ENCODE results near the gene INPP5A. TPM values are rescaled to one million over a fixed set of nuclear protein-coding genes. Genes with fewer than 3 reads are reported as not detected.

INPP5A gene
- polyA plus RNA-seq, 6 donors from 2014 or later = 1.3 to 6.7 (median 2.1) TPM

DNA sequence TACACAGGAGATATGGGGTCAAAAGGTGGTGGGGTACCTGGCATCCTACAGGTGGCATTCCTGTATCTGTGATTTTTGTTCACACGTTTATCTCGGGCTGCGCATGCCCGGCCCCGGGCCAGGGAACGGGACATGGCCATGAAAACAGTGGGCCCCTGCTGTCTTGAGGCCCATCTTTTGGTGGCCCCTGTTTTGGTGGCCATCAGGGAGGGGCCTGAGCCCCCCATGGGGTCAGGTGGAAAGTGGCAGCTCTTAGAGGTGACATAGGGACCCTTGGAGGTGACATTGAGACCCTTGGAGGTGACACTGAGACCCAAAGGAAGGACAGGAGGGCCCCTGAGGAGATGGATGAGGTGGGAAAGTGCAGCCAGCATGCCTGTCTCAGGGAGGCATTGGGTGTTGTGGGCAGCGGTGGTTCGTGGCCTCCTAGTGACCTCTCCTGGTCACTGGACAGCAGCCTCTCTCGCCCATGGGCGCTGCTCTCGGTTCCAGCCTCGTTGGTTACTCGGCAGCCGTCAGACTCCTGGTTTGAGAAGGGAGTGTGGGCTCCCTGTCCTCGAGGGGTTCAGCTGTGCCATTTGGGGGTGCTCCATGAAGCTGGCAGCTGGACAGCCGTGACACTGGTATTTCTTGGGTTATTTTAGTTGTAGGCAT is 39.9 kb downstream of the INPP5A start:
- DNase-seq = no peak

DNA sequence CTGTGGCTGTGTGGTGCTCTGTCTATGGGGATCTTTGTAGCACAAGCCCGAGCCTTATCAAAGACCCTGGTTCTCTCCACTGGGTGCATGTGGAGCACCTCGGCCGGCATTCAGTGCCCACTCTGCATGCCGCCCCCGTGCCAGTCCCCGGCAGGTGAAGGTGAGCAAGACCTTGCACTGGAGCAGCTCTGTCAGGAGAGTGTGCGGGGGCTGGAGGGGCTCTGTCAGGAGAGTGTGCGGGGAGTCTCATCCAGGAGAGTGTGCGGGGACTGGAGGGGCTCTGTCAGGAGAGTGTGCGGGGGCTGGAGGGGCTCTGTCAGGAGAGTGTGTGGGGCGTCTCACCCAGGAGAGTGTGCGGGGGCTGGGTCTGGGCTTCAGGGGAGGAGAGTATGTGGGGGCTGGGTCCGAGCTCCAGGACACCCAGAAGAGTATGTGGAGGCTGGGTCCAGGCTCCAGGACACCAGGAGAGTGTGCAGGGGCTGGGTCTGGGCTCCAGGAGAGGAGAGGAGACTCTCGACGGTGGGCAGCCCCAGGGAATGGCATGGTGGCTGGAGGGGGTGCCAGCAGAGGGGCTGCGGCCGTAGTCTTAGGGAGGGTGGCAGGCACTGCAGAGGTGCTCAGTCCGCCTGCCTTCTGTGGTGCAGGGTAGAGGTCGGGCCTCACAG is 40.8 kb downstream of the INPP5A start:
- Mint-ChIP-seq H3K4me3 (peak overlapping the region in 5 of 8 donors; percentile 10 to 80 (median 62)), H3K27me3 (no peaks in the 10 kb centered on the region), H3K27ac (peak overlapping the region in 5 of 6 donors; percentile 69 to 85 (median 76)), H3K36me3 (peaks cover 10 to 11% of the 10 kb centered on the region in 2 donors), H3K4me1 (peaks cover 9 to 56% (median 53%) of the 10 kb centered on the region in 3 donors), H3K9me3 (peaks cover 0 to 4% (median 0%) of the 10 kb centered on the region in 7 donors)
- ATAC-seq (ENCODE audit: low read depth in 2 of 2) = no peak
- no peak for DNase-seq

More for the DNA sequence above, 39.9 kb downstream of the INPP5A start:
- Mint-ChIP-seq H3K4me1 (peaks cover 0 to 49% (median 44%) of the 10 kb centered on the region in 3 donors), H3K27me3 (no peaks in the 10 kb centered on the region), H3K27ac (peak overlapping the region in 3 of 6 donors; percentile 6 to 86 (median 69)), H3K4me3 (peak overlapping the region in 1 of 8 donors; percentile 63), H3K36me3 (peaks cover 7 to 10% of the 10 kb centered on the region in 2 donors), H3K9me3 (peaks cover 0 to 4% (median 0%) of the 10 kb centered on the region in 7 donors)
- ATAC-seq (ENCODE audit: low read depth in 2 of 2) = no peak

DNA sequence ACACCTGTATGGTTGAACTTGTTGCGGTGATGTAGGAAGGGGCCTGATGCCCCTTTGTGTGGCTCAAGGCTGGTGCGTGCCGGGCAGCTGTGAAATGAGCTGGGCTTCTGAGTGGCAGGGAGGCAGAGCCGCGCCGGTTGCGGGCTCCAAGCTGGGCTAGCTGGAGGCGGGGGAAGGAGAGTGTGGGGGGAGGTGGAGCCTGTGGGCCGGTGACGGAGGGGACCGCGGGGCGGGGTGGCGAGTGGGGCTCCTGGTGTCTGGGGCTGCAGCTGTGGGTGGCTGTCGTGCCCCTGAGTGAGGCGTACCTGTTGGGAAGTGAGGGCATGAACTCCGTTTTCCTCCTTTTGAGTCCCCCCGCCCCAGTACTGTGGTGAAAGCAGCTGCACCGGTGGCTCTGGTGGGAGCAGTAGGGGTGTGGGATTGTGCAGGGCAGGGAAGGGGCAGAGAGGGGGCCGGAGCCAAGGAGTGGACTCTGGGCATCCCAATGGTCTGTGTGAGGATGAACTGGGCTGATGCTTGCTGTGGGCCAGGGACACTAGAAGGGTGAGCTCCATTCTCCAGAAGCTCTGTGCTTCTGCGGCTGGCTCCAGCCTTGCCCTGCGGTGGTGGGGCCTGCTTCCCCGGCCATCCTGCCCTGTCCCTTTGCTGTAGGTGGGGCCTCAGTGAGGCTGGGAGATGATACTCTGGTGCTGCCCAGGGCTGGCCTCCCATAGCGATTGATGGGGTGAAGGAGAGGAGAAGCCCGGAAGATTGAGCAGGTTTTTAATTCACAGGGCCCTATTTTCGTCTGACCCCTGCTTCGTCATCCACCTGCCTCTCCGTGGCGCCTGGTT is 41.7 kb downstream of the INPP5A start:
- Mint-ChIP-seq H3K36me3 (peaks cover 10 to 11% of the 10 kb centered on the region in 2 donors), H3K4me3 (peak overlapping the region in 6 of 8 donors; percentile 10 to 69 (median 42)), H3K27ac (peak overlapping the region in 4 of 6 donors; percentile 85 to 93 (median 86)), H3K27me3 (no peaks in the 10 kb centered on the region), H3K4me1 (peaks cover 9 to 58% (median 56%) of the 10 kb centered on the region in 3 donors), H3K9me3 (peaks cover 0 to 4% (median 0%) of the 10 kb centered on the region in 7 donors)
- DNase-seq (no peak), ATAC-seq (ENCODE audit: low read depth in 2 of 2) (peak; percentile 16 to 29)

DNA sequence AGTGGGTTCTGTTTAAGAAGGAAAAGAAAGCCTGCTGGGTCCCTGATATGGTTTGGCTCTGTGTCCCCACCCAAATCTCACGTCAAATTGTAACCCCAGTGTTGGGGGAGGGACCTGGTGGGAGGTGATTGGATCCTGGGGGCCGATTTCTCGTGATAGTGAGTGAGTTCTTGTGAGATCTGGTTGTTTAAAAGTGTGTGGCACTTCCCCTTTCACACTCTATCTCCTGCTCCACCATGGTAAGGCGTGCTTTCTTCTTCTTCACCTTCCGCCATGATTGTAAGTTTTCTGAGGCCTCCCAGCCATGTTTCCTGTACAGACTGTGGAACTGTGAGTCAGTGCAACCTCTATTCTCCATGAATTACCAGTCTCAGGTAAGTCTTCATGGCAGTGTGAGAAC is 42.6 kb downstream of the INPP5A start:
- H3K36me3 Mint-ChIP-seq = peaks cover 10 to 11% of the 10 kb centered on the region in 2 donors
- H3K9me3 Mint-ChIP-seq = peaks cover 0 to 4% (median 0%) of the 10 kb centered on the region in 7 donors
- peak overlapping the region; percentile 55 to 94 (median 84) for H3K27ac Mint-ChIP-seq
- H3K27me3 Mint-ChIP-seq = no peaks in the 10 kb centered on the region
- ATAC-seq (ENCODE audit: low read depth in 2 of 2) = peak; percentile 22 to 66
- peaks cover 9 to 58% (median 55%) of the 10 kb centered on the region in 3 donors for H3K4me1 Mint-ChIP-seq
- peak overlapping the region in 5 of 8 donors; percentile 35 to 53 (median 43) for H3K4me3 Mint-ChIP-seq
- DNase-seq = peak; percentile 24

DNA sequence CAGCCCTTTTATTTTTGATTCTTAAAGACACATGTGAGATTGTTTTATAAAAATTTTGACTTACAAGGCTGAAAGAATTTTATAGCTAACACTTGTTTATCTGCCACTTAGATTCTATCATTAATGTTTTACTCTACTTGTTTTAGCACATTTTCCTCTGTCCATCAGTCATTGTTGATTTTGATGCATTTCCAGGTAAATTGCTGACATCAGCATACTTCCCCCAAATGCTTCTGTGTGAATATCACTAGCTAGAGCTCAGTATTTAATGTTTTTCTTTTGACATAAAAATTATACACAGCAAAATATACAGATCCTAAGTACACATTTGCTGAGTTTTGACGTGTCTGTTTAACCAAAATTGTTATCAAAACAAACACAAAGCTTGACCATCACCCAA is 43.0 kb downstream of the INPP5A start:
- ATAC-seq (ENCODE audit: low read depth in 2 of 2) (no peak), DNase-seq (no peak)
- Mint-ChIP-seq H3K9me3 (peaks cover 0 to 4% (median 0%) of the 10 kb centered on the region in 7 donors), H3K36me3 (peaks cover 10 to 11% of the 10 kb centered on the region in 2 donors), H3K4me1 (peaks cover 12 to 60% (median 53%) of the 10 kb centered on the region in 3 donors), H3K27ac (peak overlapping the region; percentile 55 to 94 (median 84)), H3K27me3 (no peaks in the 10 kb centered on the region), H3K4me3 (peak overlapping the region in 2 of 8 donors; percentile 4 to 55)

DNA sequence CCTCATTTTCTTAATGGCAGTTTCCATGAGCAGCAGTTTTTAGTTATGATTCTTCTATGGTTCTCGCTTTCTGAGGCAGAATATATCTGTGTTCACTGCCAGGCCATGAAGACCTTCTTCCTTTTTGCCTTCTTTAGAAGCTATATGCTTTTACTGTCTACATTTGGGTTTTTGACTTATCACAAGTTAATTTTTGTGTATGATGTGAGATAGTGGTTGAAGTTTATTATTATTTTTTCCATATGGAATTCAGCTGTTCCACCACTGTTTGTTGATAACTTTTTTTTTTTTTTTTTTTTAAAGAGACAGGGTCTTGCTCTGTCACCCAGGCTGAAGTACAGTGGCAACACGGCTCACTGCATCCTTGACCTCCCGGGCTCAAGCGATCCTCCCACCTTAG is 44.5 kb downstream of the INPP5A start:
- Mint-ChIP-seq H3K4me3 (peak overlapping the region in 2 of 8 donors; percentile 39 to 40), H3K27ac (peak overlapping the region in 5 of 6 donors; percentile 3 to 61 (median 42)), H3K27me3 (no peaks in the 10 kb centered on the region)

DNA sequence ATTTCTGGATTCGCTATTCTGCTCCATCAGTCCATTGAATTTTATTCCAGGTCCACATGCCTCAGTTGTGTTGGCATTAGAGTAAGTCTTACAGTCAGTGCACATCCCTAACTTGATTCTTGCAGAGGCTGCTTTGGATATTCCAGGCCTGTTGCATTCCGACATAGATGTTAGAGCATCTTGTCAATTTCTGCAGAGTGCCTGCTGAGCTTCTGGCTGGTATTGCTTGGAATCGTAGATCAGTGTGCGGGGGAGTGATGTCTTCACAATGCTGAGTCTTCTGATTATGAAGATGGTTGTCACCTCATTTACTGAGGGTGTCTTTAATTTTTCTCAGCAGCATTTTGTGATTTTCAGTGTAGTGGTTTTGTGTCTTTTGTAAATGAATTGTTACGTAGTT is 45.2 kb downstream of the INPP5A start:
- no peaks in the 10 kb centered on the region for H3K27me3 Mint-ChIP-seq
- H3K9me3 Mint-ChIP-seq = peaks cover 0 to 4% (median 0%) of the 10 kb centered on the region in 7 donors
- H3K27ac Mint-ChIP-seq = peak overlapping the region in 2 of 6 donors; percentile 69 to 73
- no peak overlapping the region for H3K4me3 Mint-ChIP-seq
- H3K4me1 Mint-ChIP-seq = peaks cover 31 to 76% (median 54%) of the 10 kb centered on the region in 3 donors
- no peak for ATAC-seq (ENCODE audit: low read depth in 2 of 2)
- no peak for DNase-seq
- peaks cover 10 to 11% of the 10 kb centered on the region in 2 donors for H3K36me3 Mint-ChIP-seq

More for the DNA sequence above, 44.5 kb downstream of the INPP5A start:
- Mint-ChIP-seq H3K36me3 (peaks cover 10 to 11% of the 10 kb centered on the region in 2 donors), H3K4me1 (peaks cover 26 to 75% (median 53%) of the 10 kb centered on the region in 3 donors), H3K9me3 (peaks cover 0 to 4% (median 0%) of the 10 kb centered on the region in 7 donors)
- no peak for ATAC-seq (ENCODE audit: low read depth in 2 of 2)
- DNase-seq = no peak

DNA sequence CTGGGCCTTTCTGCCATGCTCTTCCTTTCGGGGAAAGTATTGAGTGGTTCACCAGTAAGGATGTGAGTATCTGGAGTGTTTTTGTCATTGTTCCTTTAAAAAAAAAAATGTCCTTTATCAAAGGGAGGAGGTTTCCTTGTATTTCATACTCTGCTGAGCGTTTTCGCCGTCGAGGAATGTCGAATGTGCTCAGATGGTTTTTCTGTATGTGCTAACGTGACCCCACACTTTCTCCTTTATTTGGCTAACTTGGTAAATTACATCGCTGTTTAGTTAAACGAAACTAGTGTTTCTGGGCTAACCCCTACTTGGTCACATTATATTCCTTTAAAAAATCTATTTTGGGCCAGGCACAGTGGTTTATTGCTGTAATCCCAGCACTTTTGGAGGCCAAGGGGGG is 45.9 kb downstream of the INPP5A start:
- Mint-ChIP-seq H3K4me1 (peaks cover 37 to 76% (median 55%) of the 10 kb centered on the region in 3 donors), H3K27ac (peak overlapping the region in 1 of 6 donors; percentile 73), H3K4me3 (no peak overlapping the region), H3K27me3 (no peaks in the 10 kb centered on the region), H3K9me3 (peaks cover 0 to 5% (median 0%) of the 10 kb centered on the region in 7 donors), H3K36me3 (peaks cover 10 to 11% of the 10 kb centered on the region in 2 donors)
- DNase-seq (no peak), ATAC-seq (ENCODE audit: low read depth in 2 of 2) (no peak)

DNA sequence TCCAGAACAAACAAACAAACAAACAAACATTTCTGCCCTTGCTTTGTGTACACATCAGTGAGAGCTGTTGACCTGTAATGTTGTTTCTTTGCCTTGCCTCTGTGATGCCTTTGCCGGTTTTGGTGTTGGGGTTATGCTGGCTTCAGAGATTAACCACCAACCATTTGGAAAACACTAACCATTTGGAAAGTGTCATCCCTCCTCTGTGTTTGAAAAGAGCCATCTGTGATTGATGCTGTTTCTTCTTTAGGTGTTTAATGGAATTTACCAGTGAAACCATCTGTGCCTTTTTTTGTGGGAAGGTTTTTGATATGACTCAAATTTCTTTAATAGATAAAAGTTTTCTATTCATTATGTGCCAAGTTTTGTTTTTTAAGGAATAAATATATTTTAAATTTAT is 46.5 kb downstream of the INPP5A start:
- no peak for DNase-seq
- ATAC-seq (ENCODE audit: low read depth in 2 of 2) = no peak
- Mint-ChIP-seq H3K4me3 (no peak overlapping the region), H3K27me3 (no peaks in the 10 kb centered on the region), H3K36me3 (peaks cover 10 to 11% of the 10 kb centered on the region in 2 donors), H3K4me1 (peaks cover 43 to 76% (median 55%) of the 10 kb centered on the region in 3 donors), H3K9me3 (peaks cover 0 to 7% (median 0%) of the 10 kb centered on the region in 7 donors), H3K27ac (no peak overlapping the region)

DNA sequence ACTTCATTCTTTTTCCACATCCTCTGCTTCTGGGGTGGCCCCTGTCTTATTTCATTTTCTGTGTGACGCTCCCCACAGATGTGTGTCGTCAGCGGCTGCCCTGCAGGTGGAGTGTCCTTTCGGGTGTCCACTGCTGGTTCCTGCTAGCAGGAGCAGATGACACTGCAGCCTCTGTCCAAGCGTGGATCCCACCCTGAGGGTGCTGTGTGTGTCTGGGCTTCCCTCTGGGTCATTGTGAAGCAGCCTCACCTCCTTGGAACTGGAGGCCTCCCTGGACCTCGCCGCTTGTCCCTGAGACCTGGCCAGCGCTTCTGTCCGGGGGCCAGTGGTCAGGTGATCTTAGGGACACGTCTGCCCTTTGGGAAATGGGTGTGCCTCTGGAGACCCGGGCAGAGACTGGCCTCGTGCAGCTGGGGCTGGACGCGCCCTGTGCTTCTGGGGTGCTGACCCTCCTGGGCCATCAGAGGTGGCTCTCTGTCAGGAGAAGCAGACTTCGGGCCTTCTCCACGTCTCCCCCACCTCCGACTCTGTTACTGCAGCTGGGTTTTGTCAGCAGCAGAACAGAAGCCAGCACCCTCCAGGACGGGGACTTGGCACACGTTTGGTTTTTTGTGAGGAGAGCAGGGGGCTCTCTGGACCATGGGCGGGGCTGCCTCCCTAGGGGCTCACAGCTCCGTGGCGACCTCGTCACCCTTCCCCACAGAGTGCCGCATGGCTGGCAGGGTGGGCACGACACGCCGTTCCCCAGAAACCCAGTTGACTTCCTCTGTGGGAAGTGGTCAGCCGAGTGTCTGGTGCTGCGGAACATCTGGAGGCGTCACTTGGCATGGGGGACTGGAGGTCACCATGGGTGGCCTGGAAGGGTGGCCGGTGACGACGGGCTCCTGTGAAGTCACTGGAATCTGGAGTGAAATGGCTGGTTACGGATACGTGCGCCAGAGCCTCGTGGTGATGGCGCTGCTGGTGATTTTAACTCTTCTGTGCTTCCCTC is 48.4 kb downstream of the INPP5A start:
- Mint-ChIP-seq H3K36me3 (peaks cover 7 to 9% of the 10 kb centered on the region in 2 donors), H3K4me3 (peak overlapping the region in 7 of 8 donors; percentile 7 to 89 (median 36)), H3K27ac (peak overlapping the region; percentile 90 to 98 (median 94)), H3K27me3 (no peaks in the 10 kb centered on the region), H3K4me1 (peaks cover 52 to 80% (median 59%) of the 10 kb centered on the region in 3 donors), H3K9me3 (peaks cover 0 to 7% (median 0%) of the 10 kb centered on the region in 7 donors)
- DNase-seq (no peak), ATAC-seq (ENCODE audit: low read depth in 2 of 2) (no peak)

DNA sequence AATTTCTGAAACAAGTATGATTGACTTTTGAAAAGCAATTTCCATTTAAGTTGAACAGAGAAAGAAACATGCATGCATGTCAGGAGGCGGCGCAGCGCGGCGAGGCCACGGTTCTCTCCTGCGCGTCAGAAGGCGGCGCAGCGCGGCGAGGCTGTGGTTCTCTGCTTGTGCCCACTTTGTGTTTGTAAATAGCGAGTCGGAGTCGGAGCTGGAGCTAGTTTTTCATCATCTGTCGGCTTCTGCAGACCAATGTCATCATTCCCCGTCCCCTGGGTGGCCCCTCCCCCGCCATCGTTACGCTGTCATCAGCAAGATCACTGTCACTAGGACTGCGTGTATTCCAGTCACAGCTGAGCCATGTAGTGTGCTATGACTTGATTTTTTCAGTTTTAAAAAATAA is 49.2 kb downstream of the INPP5A start:
- H3K27ac Mint-ChIP-seq = peak overlapping the region; percentile 88 to 98 (median 94)
- H3K9me3 Mint-ChIP-seq = peaks cover 0 to 6% (median 0%) of the 10 kb centered on the region in 7 donors
- ATAC-seq (ENCODE audit: low read depth in 2 of 2) = no peak
- H3K36me3 Mint-ChIP-seq = peaks cover under 1 to 3% of the 10 kb centered on the region in 2 donors
- peaks cover 52 to 80% (median 63%) of the 10 kb centered on the region in 3 donors for H3K4me1 Mint-ChIP-seq
- no peak for DNase-seq
- H3K27me3 Mint-ChIP-seq = no peaks in the 10 kb centered on the region
- peak overlapping the region in 7 of 8 donors; percentile 33 to 89 (median 62) for H3K4me3 Mint-ChIP-seq

DNA sequence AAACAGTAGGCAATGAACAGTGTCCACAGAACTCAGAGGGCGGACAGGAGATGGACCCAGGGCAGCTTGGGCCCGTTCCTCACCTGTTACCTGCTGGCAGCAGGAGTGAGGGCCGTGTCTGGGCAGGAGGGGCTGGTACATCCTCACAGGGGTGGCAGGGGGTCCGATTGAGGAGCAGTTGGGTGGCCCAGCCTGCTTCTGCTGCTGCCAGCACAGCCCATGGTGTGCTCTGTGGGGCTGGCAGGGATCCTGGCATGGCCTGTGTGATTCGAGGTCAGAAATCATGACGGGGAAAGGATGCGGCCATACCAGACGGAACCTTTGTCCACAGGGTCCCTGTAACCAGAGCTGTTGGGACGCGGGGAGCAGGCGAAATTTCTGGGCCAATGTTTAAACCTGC is 49.6 kb downstream of the INPP5A start:
- DNase-seq (no peak), ATAC-seq (ENCODE audit: low read depth in 2 of 2) (no peak)
- Mint-ChIP-seq H3K36me3 (peaks cover 0 to 3% of the 10 kb centered on the region in 2 donors), H3K9me3 (peaks cover 0 to 4% (median 0%) of the 10 kb centered on the region in 7 donors), H3K4me3 (peak overlapping the region; percentile 12 to 93 (median 69)), H3K4me1 (peaks cover 56 to 80% (median 67%) of the 10 kb centered on the region in 3 donors), H3K27ac (peak overlapping the region in 5 of 6 donors; percentile 92 to 98 (median 94)), H3K27me3 (no peaks in the 10 kb centered on the region)
